ENCODE measurements around the gene SLC17A5. TPM values are rescaled to one million over a fixed set of nuclear protein-coding genes. Genes with fewer than 3 reads are reported as not detected.

Gene SLC17A5
- total RNA-seq, 1 donor from 2014 or later: 11.4 TPM

DNA sequence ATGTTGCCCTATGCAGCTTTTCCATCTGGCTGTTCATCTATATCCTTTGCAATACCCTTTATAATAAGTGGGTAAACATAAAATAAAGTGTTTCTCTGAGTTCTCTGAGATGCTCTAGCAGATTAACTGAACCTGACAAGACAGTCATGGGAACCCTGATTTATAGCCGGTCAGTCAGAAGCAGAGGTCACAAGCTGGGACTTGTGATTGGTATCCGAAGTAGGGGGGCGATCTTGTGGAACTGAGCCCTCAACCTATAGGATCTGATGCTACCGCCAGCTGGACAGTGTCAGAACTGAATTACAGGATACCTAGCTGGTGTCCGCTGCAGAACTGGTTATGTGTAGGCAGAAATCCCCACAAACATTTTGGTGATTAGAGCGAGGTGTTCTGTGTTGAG is 39.0 kb downstream of the SLC17A5 start:
- no peak for DNase-seq (ENCODE audit: low read depth)
- TF ChIP-seq, protein P1, sequence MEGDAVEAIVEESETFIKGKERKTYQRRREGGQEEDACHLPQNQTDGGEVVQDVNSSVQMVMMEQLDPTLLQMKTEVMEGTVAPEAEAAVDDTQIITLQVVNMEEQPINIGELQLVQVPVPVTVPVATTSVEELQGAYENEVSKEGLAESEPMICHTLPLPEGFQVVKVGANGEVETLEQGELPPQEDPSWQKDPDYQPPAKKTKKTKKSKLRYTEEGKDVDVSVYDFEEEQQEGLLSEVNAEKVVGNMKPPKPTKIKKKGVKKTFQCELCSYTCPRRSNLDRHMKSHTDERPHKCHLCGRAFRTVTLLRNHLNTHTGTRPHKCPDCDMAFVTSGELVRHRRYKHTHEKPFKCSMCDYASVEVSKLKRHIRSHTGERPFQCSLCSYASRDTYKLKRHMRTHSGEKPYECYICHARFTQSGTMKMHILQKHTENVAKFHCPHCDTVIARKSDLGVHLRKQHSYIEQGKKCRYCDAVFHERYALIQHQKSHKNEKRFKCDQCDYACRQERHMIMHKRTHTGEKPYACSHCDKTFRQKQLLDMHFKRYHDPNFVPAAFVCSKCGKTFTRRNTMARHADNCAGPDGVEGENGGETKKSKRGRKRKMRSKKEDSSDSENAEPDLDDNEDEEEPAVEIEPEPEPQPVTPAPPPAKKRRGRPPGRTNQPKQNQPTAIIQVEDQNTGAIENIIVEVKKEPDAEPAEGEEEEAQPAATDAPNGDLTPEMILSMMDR (conservative IDR thresholded peaks at IDR 0.05; ENCODE audit: low read depth, low read length): no peak
- no peak overlapping the region for H3K4me3 ChIP-seq (ENCODE audit: low read depth, low read length)

DNA sequence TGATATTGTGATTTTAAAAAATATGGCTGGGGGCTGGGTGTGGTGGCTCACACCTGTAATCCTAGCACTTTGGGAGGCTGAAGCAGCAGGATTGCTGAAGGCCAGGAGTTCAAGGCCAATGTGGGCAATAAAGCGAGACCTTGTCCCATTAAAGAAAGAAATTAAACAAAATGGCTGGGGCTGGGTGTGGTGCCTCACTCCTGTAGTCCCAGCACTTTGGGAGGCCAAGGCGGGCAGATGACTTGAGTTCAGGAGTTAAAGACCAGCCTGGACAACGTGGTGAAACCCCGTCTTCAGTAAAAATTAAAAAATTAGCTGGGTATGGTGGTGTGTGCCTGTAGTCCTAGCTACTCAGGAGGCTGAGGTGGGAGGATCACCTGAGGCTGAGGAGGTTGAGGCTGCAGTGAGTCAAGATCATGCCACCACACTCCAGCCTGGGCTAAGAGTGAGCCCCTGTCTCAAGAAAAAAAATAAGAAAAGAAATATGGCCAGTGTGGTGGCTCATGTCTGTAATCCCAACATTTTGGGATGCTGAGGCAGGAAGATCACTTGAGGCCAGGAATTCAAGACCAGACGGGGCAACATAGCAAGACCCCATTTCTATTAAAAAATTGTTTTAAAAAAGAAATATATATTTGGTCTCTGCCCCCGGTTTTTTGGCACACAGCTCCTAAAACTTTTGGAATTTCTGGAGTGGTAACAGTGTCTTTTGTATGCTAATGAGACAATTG is 39.8 kb downstream of the SLC17A5 start:
- no peak for DNase-seq (ENCODE audit: low read depth)
- TF ChIP-seq, protein P1 (conservative IDR thresholded peaks at IDR 0.05; ENCODE audit: low read depth, low read length): no peak
- no peak overlapping the region for H3K4me3 ChIP-seq (ENCODE audit: low read depth, low read length)

DNA sequence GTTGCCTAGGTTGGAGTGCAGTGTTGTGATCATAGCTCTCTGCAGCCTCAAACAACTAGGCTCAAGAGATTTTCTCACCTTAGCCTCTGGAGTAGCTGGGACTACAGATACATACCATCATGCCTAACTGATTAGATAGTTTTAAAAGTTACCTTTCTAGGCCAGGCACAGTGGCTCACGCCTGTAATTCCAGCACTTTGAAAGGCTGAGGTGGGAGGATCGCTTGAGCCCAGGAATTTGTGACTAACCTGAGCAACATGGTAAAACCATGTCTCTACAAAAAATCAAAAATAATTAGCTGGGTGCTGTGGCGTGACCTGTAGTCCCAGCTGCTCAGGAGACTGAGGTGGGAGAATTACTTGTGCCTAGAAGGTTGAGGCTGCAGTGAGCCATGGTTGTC is 41.2 kb downstream of the SLC17A5 start:
- TF ChIP-seq, protein P1 (conservative IDR thresholded peaks at IDR 0.05; ENCODE audit: low read depth, low read length): no peak
- DNase-seq (ENCODE audit: low read depth): no peak
- H3K4me3 ChIP-seq (ENCODE audit: low read depth, low read length): no peak overlapping the region

DNA sequence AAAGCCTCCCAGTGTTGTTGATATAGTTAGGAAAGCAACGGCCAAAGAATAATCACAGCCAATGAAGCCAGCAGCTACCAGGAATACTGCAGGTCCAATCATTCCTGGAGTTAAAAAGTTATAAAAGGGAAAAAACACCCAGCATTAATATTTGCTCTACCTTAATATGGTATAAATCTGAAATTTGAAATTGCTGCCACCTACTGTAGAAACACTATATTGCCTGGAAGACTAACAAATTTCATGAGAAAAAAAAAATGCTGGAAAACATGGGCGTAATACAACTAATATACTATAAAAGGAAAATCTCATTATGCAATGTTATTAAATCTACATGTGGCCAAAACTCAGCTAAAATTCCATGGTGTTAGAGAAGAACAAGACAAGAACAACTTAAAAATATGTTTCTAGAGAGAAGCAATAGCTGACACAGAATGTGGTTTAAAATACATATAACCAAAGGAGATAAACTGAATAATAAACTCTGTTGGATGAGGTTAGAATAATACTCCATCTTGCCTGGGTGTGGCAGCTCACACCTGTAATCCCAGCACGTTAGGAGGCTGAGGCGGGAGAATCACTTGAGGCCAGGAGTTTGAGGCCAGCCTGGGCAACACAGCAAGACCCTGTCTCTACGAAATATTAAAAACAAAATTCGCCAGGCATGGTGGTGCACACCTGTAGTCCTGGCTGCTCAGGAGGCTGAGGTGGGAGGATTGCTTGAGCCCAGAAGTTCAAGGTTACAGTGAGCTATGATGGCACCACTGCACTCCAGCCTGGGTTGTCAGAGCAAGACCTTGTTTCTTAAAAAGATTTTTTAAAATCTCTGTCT is 43.1 kb downstream of the SLC17A5 start:
- TF ChIP-seq, protein P1 (conservative IDR thresholded peaks at IDR 0.05; ENCODE audit: low read depth, low read length): peak; percentile 57
- H3K4me3 ChIP-seq (ENCODE audit: low read depth, low read length): no peak overlapping the region
- peak; percentile 12 for DNase-seq (ENCODE audit: low read depth)

DNA sequence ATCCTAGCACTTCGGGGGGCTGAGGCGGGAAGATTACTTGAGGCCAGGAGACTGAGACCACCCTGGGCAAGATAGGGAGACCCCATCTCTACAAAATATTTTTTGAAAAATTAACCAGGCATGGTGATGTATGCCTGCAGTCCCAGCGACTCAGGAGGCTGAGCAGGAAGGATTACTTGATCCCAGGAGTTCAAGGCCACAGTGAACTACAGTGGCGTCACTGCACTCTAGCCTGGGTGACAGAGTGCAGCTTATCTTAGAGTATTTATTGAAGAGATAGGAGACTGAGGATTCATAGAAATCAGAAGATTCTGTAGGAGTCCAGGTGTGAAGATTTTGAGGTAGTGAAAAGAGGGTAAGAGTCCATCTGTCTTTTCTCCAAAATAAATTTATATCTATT is 45.0 kb downstream of the SLC17A5 start:
- TF ChIP-seq, protein P1 (conservative IDR thresholded peaks at IDR 0.05; ENCODE audit: low read depth, low read length): no peak
- no peak overlapping the region for H3K4me3 ChIP-seq (ENCODE audit: low read depth, low read length)
- DNase-seq (ENCODE audit: low read depth): no peak

DNA sequence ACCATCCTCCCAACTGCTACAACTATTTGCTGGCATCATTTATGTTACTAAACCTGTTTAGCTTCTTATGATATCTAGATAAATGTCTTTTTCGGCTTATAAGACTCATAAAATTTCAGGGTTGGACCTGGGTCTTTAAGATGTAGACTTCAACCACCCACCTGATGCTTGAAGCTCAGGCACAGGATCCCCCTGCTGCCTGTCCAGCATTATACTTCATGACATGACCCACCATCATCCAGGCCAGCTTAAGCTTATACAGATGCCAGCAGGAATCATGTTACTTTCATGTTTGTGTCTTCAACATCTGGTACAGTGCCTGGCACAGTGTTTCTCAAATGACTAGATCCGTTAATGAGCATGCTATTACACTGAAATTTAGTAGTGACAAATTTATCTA is 47.4 kb downstream of the SLC17A5 start:
- DNase-seq (ENCODE audit: low read depth): no peak
- H3K4me3 ChIP-seq (ENCODE audit: low read depth, low read length): no peak overlapping the region
- TF ChIP-seq, protein P1 (conservative IDR thresholded peaks at IDR 0.05; ENCODE audit: low read depth, low read length): no peak

Data from epithelial cell of proximal tubule (primary cell).